SK-N-SH (cell line): Measurements from ENCODE around the gene OIP5. TPM values are rescaled to one million over a fixed set of nuclear protein-coding genes. Genes with fewer than 3 reads are reported as not detected.

ENCODE experiments used
- CTCF ChIA-PET: fragments of 300-600, 350-600 bp; formaldehyde crosslinking; extraction: SDS; loops from one replicate; lab custom pipeline; 2021; lab: Yijun Ruan, JAX
- POLR2A ChIA-PET: fragments of 350-600 bp; sonication (Branson Sonifier 250); formaldehyde crosslinking; extraction: SDS; loops from one replicate; lab custom pipeline; 2020; ENCODE audit warnings: antibody characterized with exemption, inconsistent platforms; lab: Yijun Ruan, JAX
- DNase-seq: peaks from one replicate; pipeline ENCODE4 v3.0.0; 2012
- H2AFZ ChIP-seq: fragments of 200-600 bp; sonication (generic); 2 replicates; pipeline ENCODE4 v1.8.1; 2016; ENCODE audit warnings: antibody characterized with exemption, mild to moderate bottlenecking, low read depth
- H3F3A ChIP-seq: fragments of 200-600 bp; sonication (generic); replicated peaks from 2 replicates; pipeline ENCODE3; 2016; ENCODE audit warnings: antibody characterized with exemption, mild to moderate bottlenecking; ENCODE audit not compliant: insufficient read depth
- H3K27ac ChIP-seq, 2 experiments: fragments of 200-500 bp in 1 of 2; fragments of 200-600 bp in 1 of 2; sonication (Bioruptor generic) in 1 of 2; sonication (generic), shearing (Covaris generic) in 1 of 2; 2 replicates each; pipeline versions ENCODE4 v1.5.1 to v1.6.1; 2014 to 2016; ENCODE audit warnings: low read depth in 2 of 2, inconsistent platforms in 1 of 2, low read length in 1 of 2, mild to moderate bottlenecking in 1 of 2, mixed read lengths in 1 of 2
- H3K27me3 ChIP-seq: fragments of 200-600 bp; sonication (generic), shearing (Covaris generic); 2 replicates; pipeline ENCODE4 v1.6.1; 2016; ENCODE audit warnings: mixed run types; ENCODE audit not compliant: insufficient read depth
- H3K36me3 ChIP-seq, 2 experiments: fragments of 200-500 bp in 1 of 2; fragments of 200-600 bp in 1 of 2; sonication (Bioruptor generic) in 1 of 2; sonication (generic) in 1 of 2; replicated peaks in 1 of 2; 2 replicates each; pipeline versions ENCODE3 to v1.5.1; 2014 to 2016; ENCODE audit warnings: low read length in 1 of 2, mild to moderate bottlenecking in 1 of 2; ENCODE audit not compliant: insufficient read depth in 2 of 2, control insufficient read depth in 1 of 2
- H3K4me1 ChIP-seq, 2 experiments: fragments of 200-500 bp in 1 of 2; fragments of 200-600 bp in 1 of 2; sonication (Bioruptor generic) in 1 of 2; sonication (generic), shearing (Covaris generic) in 1 of 2; 2 replicates each; pipeline versions ENCODE4 v1.5.1 to v1.6.1; 2014 to 2016; ENCODE audit warnings: low read depth in 1 of 2, low read length in 1 of 2, mixed run types in 1 of 2; ENCODE audit not compliant: insufficient read depth in 2 of 2, control insufficient read depth in 1 of 2
- H3K4me2 ChIP-seq: fragments of 200-600 bp; sonication (generic), shearing (Covaris generic); 2 replicates; pipeline ENCODE4 v1.6.1; 2017; ENCODE audit warnings: mixed run types
- H3K4me3 ChIP-seq, 2 experiments: fragments of 200-500 bp in 1 of 2; fragments of 200-600 bp in 1 of 2; sonication (Bioruptor generic) in 1 of 2; sonication (generic), shearing (Covaris generic) in 1 of 2; 2 replicates each; pipeline versions ENCODE4 v1.5.1 to v1.8.1; 2014 to 2016; ENCODE audit warnings: low read depth in 2 of 2, inconsistent platforms in 1 of 2, low read length in 1 of 2, mild to moderate bottlenecking in 1 of 2, mixed read lengths in 1 of 2, moderate library complexity in 1 of 2
- H3K79me2 ChIP-seq: fragments of 200-600 bp; sonication (generic); 2 replicates; pipeline ENCODE4 v1.8.1; 2017; ENCODE audit warnings: mild to moderate bottlenecking; ENCODE audit not compliant: insufficient read depth
- H3K9ac ChIP-seq: fragments of 200-600 bp; sonication (generic); 2 replicates; pipeline ENCODE4 v1.6.1; 2017; ENCODE audit warnings: mixed run types
- H3K9me2 ChIP-seq: fragments of 200-600 bp; sonication (generic); 2 replicates; pipeline ENCODE4 v1.6.1; 2017; ENCODE audit warnings: mixed run types
- H3K9me3 ChIP-seq: fragments of 200-600 bp; sonication (generic); 2 replicates; pipeline ENCODE4 v1.6.1; 2017; ENCODE audit warnings: mixed run types, mild to moderate bottlenecking, moderate library complexity
- H4K20me1 ChIP-seq: fragments of 200-600 bp; sonication (generic); 2 replicates; pipeline ENCODE4 v1.6.1; 2017; ENCODE audit warnings: mild to moderate bottlenecking, mixed run types; ENCODE audit not compliant: insufficient read depth
- ELF1 ChIP-seq: IDR thresholded peaks from 2 replicates; pipeline ENCODE4 v1.4.0; 2012
- EP300 ChIP-seq, 2 experiments: IDR thresholded peaks; 2 replicates each; pipeline versions ENCODE4 v1.4.0 to v1.6.1; 2012; ENCODE audit warnings: borderline replicate concordance in 1 of 2, low read depth in 1 of 2, low read length in 1 of 2
- FOXM1 ChIP-seq: IDR thresholded peaks from 2 replicates; pipeline ENCODE4 v1.4.0; 2012; ENCODE audit warnings: low read depth, mild to moderate bottlenecking
- GABPA ChIP-seq: IDR thresholded peaks from 2 replicates; pipeline ENCODE4 v1.4.0; 2012; ENCODE audit warnings: low read depth, mild to moderate bottlenecking
- MEF2A ChIP-seq: IDR thresholded peaks from 2 replicates; pipeline ENCODE4 v1.4.0; 2012; ENCODE audit warnings: low read depth, borderline replicate concordance
- MXI1 ChIP-seq: IDR thresholded peaks from 2 replicates; pipeline ENCODE4 v1.6.1; 2012; ENCODE audit warnings: mild to moderate bottlenecking, low read depth, low read length, improper control_type of control experiment
- RAD21 ChIP-seq: IDR thresholded peaks from 2 replicates; pipeline ENCODE4 v1.6.1; 2012; ENCODE audit warnings: mild to moderate bottlenecking, low read length
- RFX5 ChIP-seq: IDR thresholded peaks from 2 replicates; pipeline ENCODE4 v1.6.1; 2012; ENCODE audit warnings: mild to moderate bottlenecking, improper control_type of control experiment, low read length
- RXRA ChIP-seq: IDR thresholded peaks from 2 replicates; pipeline ENCODE4 v1.4.0; 2012; ENCODE audit warnings: low read depth, mild to moderate bottlenecking, borderline replicate concordance
- TCF12 ChIP-seq: IDR thresholded peaks from 2 replicates; pipeline ENCODE4 v1.4.0; 2012
- TEAD4 ChIP-seq: IDR thresholded peaks from 2 replicates; pipeline ENCODE4 v1.4.0; 2012; ENCODE audit warnings: mild to moderate bottlenecking, borderline replicate concordance; ENCODE audit not compliant: insufficient read depth
- YY1 ChIP-seq: IDR thresholded peaks from 2 replicates; pipeline ENCODE4 v1.4.0; 2012; ENCODE audit warnings: low read depth, mild to moderate bottlenecking
- WGBS: methylation state at CpG from one replicate; pipeline ENCODE4 v1.1.6; 2017; ENCODE audit warnings: low lambda C conversion rate; 5-methylcytosine and 5-hydroxymethylcytosine counted together
- polyA plus RNA-seq, 3 experiments: library from polyadenylated mRNA; depleted of rRNA; stranded (reverse); fragments of >200 nt; gene quantifications; 2 replicates each; pipeline ENCODE4 v1.2.3, GENCODE V29; 2012
- TF ChIP-seq, protein P1 (sequence below): IDR thresholded peaks from 2 replicates; pipeline ENCODE4 v1.4.0; 2012; ENCODE audit warnings: low read depth, borderline replicate concordance
- TF ChIP-seq, protein P2 (sequence below): fragments of 200-600 bp; sonication (generic); IDR thresholded peaks from 2 replicates; pipeline ENCODE4 v1.6.1; 2017; ENCODE audit warnings: antibody characterized with exemption, mild to moderate bottlenecking, moderate library complexity
- TF ChIP-seq, protein P3 (sequence below): fragments of 150-350 bp; IDR thresholded peaks from 2 replicates; pipeline ENCODE4 v1.6.1; 2016; ENCODE audit warnings: mild to moderate bottlenecking, low read depth, low read length

Gene OIP5
- polyA plus RNA-seq, 1 of the 3 experiments (the other 2 are of a cell fraction), result 8.4 TPM

DNA sequence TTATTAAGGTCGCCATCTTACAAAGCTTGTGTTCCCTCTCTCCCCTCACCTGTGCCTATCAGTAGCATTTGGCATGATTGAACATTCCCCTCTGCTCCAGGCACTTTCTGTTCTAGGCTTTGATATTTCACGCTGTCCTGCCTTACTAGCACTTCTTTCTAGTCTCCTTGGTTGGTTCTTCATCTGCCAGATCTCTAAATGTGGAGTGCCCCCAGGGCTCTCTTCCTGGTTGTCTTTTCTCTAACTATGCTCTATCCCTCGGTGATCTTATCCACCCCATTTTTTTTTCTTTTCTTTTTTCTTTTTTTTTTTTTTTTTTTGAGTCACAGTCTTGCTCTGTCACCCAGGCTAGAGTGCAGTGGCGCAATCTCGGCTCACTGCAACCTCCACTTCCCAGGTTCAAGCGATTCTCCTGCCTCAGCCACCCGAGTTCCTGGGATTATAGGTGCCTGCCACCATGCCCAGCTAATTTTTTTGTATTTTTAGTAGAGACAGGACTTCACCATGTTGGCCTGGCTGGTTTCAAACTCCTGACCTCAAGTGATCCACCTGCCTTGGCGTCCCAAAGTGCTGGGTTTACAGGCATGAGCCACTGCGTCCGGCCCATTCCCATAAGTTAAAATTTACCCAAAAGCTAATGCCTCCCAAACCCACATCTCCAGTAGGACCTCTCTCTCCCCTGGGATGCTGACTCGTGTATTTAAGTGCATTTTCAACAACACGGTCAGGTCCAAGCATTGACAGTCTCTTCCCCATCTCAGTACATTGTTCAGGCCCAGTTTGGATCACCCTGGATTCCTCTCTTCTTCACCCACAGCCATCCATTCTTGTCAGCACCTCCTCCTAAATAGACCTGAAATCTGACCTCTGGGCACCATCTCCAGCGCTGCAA, 5.5 kb upstream of the OIP5 start:
- Histone ChIP-seq H3K4me3 (no peak overlapping the region), H3K9me3 (no peaks in the 10 kb centered on the region), H3K27me3 (no peaks in the 10 kb centered on the region), H3K4me2 (0 out of 2 replicates have a peak overlapping the region, but pooled peaks have one; percentile 0), H3F3A (peaks cover 8% of the 10 kb centered on the region), H2AFZ (peak overlapping the region; percentile 76; the same call in 1 of the 2 replicates), H3K4me1 (no peaks in the 10 kb centered on the region), H3K9me2 (no peaks in the 10 kb centered on the region), H3K79me2 (peaks cover 97% of the 10 kb centered on the region), H3K36me3 (peaks cover 4% of the 10 kb centered on the region in 2 experiments), H4K20me1 (peaks cover 11% of the 10 kb centered on the region; the same call in 1 of the 2 replicates), H3K27ac (peak overlapping the region in 1 of 2 experiments; percentile 20; a peak in 1 of 4 replicates), H3K9ac (no peak overlapping the region)
- ChIA-PET POLR2A (no interaction called here), CTCF (no interaction called here)
- 85% methylated on average over 13 of the region's 13 CpGs for WGBS
- no peak for DNase-seq
- TF ChIP-seq EP300 (IDR thresholded peaks at IDR 0.05; ENCODE audit: borderline replicate concordance in 1 of 2, low read depth in 1 of 2, low read length in 1 of 2), result no peak
- TF ChIP-seq MXI1, result no peak
- no peak for TF ChIP-seq RFX5
- no peak for TF ChIP-seq YY1
- no peak for TF ChIP-seq TEAD4
- TF ChIP-seq, protein P1, sequence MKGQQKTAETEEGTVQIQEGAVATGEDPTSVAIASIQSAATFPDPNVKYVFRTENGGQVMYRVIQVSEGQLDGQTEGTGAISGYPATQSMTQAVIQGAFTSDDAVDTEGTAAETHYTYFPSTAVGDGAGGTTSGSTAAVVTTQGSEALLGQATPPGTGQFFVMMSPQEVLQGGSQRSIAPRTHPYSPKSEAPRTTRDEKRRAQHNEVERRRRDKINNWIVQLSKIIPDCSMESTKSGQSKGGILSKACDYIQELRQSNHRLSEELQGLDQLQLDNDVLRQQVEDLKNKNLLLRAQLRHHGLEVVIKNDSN, result no peak
- no peak for TF ChIP-seq FOXM1
- no peak for TF ChIP-seq ELF1
- no peak for TF ChIP-seq TCF12
- TF ChIP-seq, protein P2, sequence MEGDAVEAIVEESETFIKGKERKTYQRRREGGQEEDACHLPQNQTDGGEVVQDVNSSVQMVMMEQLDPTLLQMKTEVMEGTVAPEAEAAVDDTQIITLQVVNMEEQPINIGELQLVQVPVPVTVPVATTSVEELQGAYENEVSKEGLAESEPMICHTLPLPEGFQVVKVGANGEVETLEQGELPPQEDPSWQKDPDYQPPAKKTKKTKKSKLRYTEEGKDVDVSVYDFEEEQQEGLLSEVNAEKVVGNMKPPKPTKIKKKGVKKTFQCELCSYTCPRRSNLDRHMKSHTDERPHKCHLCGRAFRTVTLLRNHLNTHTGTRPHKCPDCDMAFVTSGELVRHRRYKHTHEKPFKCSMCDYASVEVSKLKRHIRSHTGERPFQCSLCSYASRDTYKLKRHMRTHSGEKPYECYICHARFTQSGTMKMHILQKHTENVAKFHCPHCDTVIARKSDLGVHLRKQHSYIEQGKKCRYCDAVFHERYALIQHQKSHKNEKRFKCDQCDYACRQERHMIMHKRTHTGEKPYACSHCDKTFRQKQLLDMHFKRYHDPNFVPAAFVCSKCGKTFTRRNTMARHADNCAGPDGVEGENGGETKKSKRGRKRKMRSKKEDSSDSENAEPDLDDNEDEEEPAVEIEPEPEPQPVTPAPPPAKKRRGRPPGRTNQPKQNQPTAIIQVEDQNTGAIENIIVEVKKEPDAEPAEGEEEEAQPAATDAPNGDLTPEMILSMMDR, result no peak
- TF ChIP-seq, protein P3, sequence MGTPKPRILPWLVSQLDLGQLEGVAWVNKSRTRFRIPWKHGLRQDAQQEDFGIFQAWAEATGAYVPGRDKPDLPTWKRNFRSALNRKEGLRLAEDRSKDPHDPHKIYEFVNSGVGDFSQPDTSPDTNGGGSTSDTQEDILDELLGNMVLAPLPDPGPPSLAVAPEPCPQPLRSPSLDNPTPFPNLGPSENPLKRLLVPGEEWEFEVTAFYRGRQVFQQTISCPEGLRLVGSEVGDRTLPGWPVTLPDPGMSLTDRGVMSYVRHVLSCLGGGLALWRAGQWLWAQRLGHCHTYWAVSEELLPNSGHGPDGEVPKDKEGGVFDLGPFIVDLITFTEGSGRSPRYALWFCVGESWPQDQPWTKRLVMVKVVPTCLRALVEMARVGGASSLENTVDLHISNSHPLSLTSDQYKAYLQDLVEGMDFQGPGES, result no peak
- no peak for TF ChIP-seq MEF2A
- no peak for TF ChIP-seq RAD21
- no peak for TF ChIP-seq RXRA
- TF ChIP-seq GABPA, result no peak
